ENCODE measurements around the gene CEND1.
"Not testable (repeated sequence)": the region's sequence is repeated elsewhere in the genome, so short reads cannot be mapped to it uniquely, and the experiment has no call there.

The CEND1 gene

GRCh38 chr11:742571-743201 is 47.2 kb downstream of the CEND1 start:
- no peak for DNase-seq (ENCODE audit: low read depth)
- no peak overlapping the region for H3K4me3 ChIP-seq (ENCODE audit: low read depth, low read length)

- DNase-seq (ENCODE audit: low read depth) = no peak
- no peak overlapping the region for H3K4me3 ChIP-seq (ENCODE audit: low read depth, low read length)
These were observed 47.7 kb downstream of the CEND1 start for GRCh38 chr11:742156-742546.

- DNase-seq (ENCODE audit: low read depth); H3K4me3 ChIP-seq (ENCODE audit: low read depth, low read length): not testable (repeated sequence)
These were observed 52.0 kb downstream of the CEND1 start for GRCh38 chr11:737899-738298.

GRCh38 chr11:737366-737765 is 52.5 kb downstream of the CEND1 start:
- H3K4me3 ChIP-seq (ENCODE audit: low read depth, low read length) = no peak overlapping the region

More at GRCh38 chr11:737366-737765, 52.5 kb downstream of the CEND1 start:
- DNase-seq (ENCODE audit: low read depth) = no peak

Measured in skeletal muscle cell (primary cell).